ENCODE measurements around the gene KLK1.
"Not testable (repeated sequence)": the region's sequence is repeated elsewhere in the genome, so short reads cannot be mapped to it uniquely, and the experiment has no call there.

KLK1 gene

DNA sequence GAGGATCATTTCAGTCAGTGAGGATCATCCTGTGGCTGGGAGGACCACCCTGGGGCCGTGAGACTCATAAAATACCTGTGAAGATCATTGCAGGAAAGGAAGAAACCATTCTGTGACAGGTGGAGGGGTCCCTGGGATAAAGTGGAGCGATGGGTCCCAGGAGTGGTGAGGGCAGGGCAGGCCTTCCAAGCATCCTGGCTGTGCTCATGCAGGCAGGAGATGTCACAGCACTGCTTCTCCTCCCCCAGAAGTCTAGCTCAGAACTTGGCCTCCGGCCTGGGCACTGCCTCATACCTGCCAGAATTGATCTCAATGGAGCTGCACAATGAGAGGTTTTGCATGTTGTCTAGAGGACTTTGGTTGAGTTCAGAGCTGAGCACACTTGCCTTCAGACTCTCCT is 11.1 kb downstream of the KLK1 start:
- DNase-seq, result no peak

DNA sequence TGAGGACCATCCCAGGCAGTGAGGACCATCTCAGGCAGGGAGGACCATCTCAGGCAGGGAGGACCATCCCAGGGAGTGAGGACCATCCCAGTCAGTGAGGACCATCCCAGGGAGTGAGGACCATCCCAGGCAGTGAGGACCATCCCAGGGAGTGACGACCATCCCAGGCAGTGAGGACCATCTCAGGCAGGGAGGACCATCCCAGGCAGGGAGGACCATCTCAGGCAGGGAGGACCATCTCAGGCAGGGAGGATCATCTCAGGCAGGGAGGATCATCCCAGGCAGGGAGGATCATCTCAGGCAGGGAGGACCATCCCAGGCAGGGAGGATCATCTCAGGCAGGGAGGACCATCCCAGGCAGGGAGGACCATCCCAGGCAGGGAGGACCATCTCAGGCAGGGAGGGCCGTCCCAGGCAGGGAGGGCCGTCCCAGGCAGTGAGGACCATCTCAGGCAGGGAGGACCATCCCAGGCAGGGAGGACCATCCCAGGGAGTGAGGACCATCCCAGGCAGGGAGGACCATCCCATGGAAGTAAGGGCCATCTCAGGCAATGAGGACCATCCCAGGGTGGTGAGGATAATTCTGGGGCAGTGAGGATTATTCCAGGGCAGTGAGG is 11.9 kb downstream of the KLK1 start:
- not testable (repeated sequence) for DNase-seq

DNA sequence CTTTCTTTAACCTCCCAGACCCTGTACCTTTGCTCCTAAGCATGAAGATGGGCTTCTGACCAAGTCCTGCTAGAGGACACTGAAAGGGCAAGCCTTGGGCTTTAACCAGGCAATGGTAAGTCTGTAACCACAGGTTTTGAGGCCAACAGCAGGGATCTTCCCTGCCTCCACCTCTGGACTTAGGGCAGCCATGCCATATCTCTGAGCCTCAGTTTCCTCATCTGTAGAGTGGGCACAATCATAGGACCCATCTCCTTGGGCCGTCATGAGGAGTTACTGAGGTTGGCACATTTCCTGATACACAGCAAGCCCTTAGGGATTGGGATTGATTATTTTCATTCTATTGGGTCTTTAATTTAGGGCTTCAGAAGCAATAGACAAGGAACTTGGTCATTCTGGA is 14.7 kb downstream of the KLK1 start:
- DNase-seq, result no peak

DNA sequence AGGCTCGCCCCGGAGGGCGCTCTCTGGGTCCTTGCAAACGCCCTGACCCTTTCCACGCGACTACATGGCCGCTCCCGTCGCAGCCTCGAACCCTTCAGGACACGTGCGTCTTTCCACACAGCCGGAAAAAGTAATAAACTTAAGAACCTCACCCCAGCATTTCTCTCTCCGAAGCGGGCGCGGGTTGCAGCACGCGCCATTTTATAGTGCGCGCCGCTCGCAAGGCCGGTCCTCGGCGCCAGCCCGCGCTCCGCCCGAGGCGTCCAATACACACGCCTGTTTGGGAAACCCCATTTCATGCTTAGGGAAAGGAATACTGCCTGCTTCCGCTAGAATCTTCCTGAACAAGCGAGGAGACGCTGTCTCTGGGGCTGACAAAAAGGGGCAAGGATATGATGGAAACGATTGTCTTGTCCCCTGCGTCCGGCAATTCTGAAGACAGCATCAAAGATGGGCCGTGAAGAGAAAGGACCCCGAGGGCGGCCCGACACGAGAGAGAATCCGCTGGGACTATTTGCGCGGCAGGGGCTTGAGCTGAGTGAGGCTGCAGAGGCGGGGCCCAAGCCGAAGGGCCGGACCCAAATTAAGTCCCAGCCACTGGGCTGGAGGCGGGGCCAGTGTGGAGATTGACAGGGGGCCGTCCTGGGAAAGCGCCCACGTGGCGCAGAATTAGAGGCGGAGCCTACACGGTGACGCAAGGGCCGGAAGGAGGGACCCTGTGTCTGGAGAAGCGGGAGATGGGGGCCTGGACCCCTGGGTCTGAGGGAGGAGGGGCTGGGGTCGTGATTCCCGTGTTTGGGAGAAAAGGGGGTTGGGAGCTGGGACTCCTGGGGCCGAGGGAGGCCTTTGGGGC is 18.9 kb downstream of the KLK1 start:
- DNase-seq, result peak; percentile 97

DNA sequence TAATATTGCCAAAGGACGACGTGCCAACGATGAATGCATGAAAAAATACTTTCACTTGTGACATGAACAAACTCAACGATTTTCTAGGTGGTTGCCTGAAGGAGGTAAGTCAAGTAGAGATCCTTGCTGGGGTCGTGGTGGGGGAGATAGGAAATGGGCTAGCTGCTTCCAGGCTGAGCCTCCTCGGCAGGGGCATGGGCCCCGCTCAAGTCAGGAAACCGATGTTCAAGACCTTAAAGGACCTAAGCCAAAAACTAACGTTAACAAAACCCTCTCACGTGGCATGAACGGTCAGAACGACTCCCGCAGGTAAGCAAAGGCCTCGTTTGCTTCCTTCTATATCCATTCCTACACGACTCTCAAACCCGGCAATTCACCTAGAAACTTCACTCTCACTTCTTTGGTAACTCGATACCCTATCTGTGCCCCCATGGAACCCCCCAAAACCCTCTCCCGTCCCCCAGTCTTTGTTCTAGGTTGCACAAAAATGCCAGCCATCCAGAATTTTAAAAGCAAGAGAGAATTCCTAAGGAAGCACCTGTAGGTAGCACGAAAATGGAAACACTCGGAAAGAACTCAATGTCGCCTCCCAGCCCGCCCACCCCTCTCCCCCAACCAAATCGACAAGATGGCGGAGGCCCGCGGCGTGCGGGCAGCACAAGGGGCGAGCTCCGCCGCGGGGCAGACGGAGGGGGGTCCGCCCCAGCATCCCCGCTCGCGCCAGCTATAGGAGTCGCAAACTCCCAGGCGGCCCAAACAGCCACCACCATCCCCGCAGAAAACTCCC is 19.8 kb downstream of the KLK1 start:
- DNase-seq, result no peak

DNA sequence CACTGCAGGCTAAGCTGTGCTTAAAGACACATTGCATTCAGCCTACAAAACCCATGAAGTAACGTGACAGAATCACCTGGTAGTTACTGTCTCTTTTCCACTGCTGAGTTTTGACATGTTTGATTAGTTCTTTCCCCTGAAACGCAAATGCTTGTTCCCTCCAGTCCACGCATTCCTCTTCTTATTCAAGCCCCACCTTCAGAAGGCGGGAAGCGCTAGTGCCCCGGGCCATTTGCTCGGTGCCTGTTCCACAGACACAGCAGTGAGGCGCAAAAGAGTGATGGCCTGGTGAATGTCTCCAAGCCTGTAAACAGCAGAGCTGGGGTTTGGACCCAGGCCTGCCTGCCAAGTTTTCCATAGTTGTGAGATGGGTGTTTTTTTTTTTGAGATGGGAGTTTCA is 22.5 kb downstream of the KLK1 start:
- DNase-seq, result no peak

DNA sequence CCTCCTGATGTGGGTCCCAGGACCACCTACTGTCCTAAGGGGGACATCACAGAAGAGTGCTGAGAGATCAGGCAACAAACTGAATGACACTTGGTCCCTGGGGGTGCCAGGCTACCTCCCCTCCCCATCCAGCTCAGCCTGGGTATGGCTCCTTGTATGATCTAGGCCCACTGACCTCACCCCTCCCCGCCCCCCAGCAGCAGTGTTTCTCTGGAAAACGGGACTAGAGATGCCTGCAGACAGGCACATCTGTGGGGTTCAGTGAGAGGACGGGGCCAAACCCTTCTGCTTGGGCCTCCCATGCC is 24.1 kb downstream of the KLK1 start:
- DNase-seq, result no peak

DNA sequence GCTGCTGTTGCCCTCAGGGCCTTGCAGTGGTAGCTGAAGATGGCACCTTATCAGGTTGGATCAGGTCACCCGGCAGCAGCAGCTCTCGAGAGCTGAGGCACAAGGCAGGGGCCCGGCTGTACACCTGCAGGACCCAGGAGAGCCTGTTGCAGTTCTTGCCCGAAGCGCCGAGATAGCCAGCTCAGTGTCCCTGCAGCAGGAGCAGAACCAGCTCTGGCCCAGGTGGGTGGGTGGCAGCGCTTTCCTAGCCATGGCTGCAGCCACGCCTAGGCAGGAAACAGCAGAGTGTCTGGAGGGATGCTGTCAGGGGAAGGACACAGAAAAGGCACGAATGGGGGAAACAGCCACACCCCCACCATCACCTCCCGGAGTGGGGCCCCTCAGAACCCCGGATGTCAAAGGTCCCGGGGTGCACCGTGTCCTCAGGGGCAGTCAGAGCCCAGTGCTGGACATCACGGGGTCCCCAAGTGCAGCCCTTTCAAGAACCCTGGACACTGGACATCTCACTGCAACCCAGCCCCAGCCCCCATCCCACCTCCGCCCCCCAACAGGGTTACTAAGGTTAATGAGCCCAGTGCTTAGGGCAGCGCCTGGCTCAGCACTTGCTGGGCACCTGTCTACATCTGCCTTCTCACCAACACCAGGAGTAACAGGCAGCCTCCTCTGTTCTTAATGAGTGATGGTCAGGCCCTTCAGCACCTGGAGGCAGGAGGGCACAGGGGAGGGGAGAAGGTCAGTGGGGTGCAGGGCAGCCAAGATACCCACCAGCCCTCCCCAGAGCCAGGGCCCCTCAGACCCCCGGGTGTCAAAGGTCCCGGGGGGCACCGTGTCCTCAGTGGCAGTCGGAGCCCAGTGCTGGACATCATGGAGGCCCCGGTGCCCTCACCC is 24.7 kb downstream of the KLK1 start:
- DNase-seq, result no peak

DNA sequence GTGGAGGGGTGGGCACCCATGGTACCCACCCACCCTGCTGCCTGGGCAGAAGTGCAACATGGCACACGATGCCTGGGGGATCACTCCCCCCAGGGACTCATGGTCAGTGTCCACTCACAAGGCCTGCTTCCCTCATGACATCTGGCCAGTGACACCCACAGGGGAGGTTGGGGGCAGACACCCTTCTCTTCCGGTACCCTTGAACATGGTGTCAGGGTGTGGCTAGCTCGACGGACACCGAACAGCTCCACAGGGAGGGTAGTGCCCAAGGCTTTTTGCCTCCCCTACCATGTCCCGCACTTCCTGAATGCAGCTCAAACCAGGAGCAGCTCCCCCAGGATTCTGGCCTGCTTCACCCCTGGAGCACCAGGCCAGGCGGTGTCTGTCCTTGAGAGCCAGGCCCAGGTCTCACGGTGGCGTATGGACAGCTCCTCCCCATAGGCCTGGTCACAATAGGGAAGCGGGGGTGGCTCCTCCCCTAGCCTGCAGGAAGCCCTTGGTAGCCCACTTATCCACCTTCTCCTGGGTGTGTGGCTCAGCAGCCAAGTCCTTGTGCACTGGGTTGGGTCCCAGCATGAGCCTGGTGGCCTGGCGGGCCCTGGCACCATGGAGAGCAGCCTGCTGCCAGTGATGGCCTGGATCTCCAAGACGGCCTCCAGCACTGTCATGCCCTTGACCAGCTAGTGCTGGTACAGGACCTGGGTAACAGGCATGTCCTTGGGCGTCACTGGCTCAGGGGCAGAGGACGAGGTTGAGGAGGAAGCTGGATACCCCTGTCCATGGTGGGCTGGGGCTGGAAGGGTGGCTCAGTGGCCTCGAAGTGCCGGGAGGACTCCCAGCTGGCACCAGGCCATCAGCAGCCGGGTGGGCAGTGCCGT is 25.6 kb downstream of the KLK1 start:
- DNase-seq, result no peak

DNA sequence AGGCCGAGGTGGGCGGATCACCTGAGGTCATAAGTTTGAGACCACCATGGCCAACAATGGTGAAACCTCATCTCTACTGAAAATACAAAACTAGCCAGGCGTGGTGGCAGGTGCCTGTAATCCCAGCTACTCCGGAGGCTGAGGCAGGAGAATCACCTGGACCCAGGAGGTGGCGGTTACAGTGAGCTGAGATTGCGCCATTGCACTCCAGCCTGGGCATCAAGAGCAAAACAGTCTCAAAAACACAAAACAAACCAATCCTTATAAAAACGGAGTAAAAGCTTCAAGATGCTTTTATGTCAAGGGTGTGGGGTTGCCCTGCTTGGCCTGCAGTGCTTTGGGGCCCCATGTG is 26.2 kb downstream of the KLK1 start:
- DNase-seq, result no peak

DNA sequence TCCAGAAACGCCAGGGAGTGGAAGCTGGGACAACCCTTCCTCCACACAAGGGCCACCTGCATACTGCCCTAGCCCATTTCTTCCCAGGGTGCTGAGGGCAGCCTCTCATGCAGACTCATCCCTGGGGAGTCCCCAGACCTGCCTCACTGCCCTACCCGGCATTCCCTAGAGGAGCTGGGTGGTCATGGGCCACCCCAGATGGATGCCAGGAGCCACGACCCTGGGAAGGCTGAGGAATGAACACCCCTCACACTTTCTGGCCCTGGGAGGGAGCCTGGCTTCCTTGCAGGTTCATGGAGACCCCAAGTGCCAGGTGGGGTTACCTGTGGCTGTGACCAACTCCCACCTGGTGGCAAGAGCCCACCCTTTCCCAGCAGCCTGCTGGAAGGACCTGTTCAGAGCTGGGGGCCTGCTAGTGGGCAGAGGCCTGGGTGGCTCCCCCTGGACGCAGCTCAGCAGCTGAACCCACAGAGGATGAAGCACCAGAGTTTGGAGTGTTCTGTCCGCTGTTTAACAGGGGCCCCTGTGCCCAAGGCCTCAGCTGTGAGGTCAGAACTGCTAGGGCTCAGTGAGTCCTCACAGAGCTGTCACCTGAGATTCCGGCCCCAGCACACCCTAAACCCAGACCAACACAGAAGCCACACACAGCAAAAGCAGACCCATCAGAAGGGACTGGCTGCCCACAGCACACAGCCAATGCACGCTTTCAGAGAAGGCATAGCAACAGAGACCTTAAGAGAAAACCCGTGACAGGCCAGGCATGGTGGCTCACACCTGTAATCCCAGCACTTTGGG is 26.8 kb downstream of the KLK1 start:
- DNase-seq, result no peak

DNA sequence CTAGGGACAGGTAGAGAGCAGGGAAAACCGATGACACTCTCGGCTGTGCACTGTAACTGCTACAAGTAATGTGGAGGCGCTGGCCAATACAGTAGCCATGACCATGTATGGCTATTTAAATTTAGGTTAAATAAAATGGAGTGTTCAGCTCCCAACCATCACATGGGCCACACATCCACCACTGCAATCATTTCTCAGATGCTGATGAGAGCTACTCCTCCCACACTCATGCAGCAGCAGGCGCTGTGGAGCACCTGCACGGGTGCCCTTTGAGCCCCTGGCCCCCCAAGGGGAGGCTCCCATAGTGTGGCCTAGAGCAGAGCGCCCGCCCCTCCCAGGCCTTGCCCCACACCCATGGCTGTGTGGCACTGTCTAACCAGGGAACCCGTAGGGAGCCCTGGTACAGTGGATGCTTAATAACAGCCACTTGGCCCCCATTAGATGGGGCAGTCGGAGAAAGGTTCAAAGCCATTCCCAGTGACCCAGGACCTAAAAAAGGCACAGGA is 27.4 kb downstream of the KLK1 start:
- no peak for DNase-seq

DNA sequence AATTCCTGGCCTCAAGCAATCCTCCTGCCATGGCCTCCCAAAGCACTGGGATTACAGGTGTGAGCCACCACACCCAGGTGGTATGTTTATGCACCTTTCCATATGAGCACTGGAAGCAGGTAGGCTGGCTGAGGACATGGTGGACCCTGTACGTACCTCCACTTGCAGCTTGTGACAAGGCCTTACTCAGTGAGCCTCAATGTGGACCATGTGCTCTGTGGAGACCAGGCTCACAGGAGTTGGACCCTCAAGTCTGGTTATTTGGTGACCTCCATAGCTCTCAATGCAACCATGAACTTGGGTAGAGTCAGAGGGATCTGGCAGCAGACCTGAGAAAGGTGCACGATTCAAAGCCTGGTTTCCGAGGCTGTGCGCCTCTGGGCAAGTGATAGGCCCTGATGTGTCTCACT is 27.9 kb downstream of the KLK1 start:
- DNase-seq, result no peak

DNA sequence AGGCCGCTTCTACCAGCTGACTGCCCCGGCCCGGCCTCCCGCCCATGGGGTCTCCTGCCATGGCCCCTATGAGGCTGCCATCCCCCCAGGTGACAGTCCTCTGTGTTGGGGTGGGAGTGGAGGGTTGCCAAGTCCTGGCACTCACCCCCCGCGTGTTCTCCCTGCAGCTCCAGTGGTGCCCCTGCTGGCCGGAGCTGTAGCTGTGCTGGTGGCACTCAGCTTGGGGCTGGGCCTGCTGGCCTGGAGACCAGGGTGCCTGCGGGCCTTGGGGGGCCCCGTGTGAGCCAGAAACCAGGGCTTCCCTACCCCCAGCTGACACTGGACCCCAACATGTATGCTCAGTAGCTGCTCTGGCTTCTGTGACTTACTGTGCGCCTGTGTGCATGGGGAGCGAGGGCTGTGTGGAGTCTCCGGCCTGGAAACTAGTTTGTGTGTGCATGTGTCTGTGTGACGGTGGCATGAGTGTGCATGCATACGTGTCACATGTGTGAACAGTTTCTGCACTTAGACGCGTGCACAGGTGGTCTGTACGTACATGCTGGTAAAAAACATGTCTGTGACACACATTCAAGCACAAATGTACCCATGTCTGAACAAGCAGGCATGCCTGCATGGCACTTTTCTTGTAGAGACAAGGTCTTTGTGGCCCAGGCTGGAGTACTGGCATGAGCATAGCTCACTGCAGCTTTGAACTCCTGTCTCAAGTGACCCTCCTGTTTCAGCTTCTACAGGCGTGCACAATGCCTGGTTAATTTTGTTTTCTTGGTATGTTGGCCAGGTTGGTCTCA is 28.5 kb downstream of the KLK1 start:
- DNase-seq, result no peak

DNA sequence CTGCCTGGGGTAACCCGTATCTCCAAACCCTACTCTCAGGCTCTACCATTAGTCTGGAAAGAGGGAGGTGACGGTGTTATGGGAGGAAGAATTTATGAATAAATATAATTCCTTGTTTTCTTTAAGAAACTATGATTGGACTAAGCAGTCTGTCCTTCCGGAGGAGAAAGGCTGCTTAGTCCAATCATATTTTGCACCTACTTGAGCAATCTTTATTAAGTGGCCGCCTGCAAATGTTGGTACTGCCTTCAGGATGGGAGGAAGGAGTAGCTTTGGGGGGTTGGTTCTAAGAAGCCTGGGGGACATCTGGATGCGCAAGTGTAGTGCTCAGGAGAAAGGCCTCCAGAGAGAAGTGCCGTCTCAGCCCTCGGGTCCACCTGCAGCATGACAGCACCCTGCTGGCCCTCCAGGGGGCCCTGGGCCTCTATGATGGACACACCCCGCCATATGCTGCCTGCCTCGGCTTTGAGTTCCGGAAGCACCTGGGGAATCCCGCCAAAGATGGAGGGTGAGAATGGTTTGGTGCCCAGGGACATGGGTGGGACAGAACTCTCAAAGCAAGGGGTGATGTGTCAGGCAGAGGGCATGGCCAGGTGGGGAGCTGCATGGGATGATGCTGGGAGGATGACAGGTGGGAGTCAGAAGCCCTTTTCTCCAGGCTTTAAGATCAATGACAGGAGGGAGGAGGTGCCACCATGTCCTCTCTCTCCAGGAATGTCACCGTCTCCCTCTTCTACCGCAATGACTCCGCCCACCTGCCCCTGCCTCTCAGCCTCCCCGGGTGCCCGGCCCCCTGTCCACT is 29.3 kb downstream of the KLK1 start:
- no peak for DNase-seq

DNA sequence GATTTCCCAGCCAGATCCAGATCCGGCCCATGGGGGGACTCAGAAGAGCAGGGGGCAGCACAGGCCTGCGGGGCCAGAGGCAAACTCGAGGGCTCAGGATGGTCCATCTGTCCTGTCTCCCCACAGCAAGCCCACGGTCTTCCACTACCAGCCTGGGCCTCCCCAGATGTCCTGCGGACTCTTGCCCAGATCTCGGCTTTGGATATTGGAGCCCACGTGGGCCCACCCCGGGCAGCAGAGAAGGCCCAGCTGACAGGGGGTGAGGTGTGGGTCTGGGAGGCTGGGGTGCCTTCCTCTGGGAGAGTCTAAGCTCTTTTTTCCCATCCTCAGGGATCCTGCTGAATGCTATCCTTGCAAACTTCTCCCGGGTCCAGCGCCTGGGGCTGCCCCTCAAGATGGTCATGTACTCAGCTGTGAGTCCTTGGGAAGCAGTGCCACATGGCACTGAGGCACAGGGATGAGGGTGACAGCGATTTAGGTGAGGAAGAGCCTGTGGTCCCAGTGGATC is 30.0 kb downstream of the KLK1 start:
- DNase-seq, result no peak

DNA sequence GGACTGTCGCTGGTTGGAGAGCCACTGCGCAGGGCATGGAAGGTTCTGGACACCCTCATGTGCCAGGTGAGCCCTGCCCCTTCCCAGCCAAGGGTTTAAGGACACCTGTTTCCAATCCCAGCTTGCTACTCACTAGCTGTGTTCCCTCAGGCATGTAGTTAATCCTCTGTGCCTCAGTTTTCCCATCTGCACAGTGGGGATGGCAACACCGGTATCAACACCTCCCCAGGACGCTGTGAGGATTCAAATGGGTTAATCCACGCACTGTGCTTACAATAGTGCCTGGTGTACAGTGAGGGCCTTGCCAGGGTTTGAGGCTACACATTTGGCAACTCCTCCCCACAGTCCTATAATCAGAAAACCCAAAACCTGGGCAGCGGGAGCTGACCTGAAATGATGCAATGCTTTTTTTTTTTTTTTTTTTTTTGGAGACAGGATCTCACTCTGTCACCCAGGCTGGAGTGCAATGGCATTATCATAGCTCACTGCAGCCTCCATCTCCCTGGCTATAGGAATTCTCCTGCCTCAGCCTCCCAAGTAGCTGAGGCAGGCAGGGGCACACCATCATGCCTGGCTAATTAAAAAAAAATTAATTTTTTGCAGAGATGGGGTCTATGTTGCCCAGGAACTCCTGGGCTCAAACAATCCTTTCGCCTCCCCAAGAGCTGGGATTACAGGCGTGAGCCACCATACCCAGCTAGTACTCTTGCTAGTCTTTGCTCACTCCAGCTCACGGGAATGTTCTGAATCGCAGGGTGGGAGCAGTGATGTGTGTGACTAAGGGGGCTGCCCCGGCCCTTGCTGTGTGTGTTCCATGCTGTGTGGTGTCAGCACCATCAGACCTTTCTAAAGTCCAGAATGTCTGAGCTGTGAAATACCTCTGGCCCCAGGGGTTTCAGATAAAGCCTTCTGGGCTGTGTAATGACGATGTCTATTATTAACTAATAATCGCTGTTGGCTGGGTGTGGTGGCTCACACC is 31.0 kb downstream of the KLK1 start:
- DNase-seq, result no peak

Data from activated CD4-positive, alpha-beta T cell treated with anti-CD3 and anti-CD28 coated beads for 1 hour (primary cell).